CD4-positive, alpha-beta T cell (primary cell): ENCODE results near the gene FILIP1L. TPM values are rescaled to one million over a fixed set of nuclear protein-coding genes. Genes with fewer than 3 reads are reported as not detected.

Experiments used
- ATAC-seq: fragments of 200-7000 bp; cut with Tn5 transposase; one replicate; pipeline ENCODE4 v1.10.0; 2022; ENCODE audit warnings: mild to moderate bottlenecking; ENCODE audit not compliant: poor library complexity
- CTCF ChIA-PET: fragments of 350-600 bp; sonication (Branson Sonifier 250); formaldehyde crosslinking; loops from one replicate; lab custom pipeline; 2021; ENCODE audit warnings: antibody characterized with exemption, inconsistent platforms; lab: Charles Lee
- POLR2A ChIA-PET: fragments of 350-600 bp; sonication (Branson Sonifier 250); formaldehyde crosslinking; loops from one replicate; lab custom pipeline; 2021; ENCODE audit warnings: antibody characterized with exemption, inconsistent platforms; lab: Charles Lee
- DNase-seq, 14 experiments: peaks; one replicate each; pipeline ENCODE4 v3.0.0-alpha.2; 2013 to 2020; ENCODE audit warnings: mixed read lengths in 2 of 14
- H3K27ac ChIP-seq, 2 donors: one replicate each; pipeline versions ENCODE4 v1.5.1 to v1.7.0; 2013; ENCODE audit warnings: low read length in 2 of 2, low read depth in 1 of 2, mild to moderate bottlenecking in 1 of 2
- H3K27me3 ChIP-seq, 2 experiments: 1 replicate in 1 of 2; 2 replicates in 1 of 2; pipeline versions ENCODE4 v1.6.1 to v1.7.0; 2013; ENCODE audit warnings: low read length in 2 of 2, control low read depth in 1 of 2, mild to moderate bottlenecking in 1 of 2, moderate library complexity in 1 of 2; ENCODE audit not compliant: insufficient read depth in 2 of 2, control insufficient read depth in 1 of 2
- H3K36me3 ChIP-seq: one replicate; pipeline ENCODE4 v1.6.1; 2013; ENCODE audit warnings: low read length, control low read depth; ENCODE audit not compliant: insufficient read depth
- H3K4me1 ChIP-seq: one replicate; pipeline ENCODE4 v1.6.1; 2013; ENCODE audit warnings: low read length, control low read depth; ENCODE audit not compliant: insufficient read depth
- H3K4me3 ChIP-seq: one replicate; pipeline ENCODE4 v1.5.1; 2013; ENCODE audit warnings: mild to moderate bottlenecking, low read length, moderate library complexity
- H3K9me3 ChIP-seq, 2 experiments: 1 replicate in 1 of 2; 2 replicates in 1 of 2; pipeline versions ENCODE4 v1.6.1 to v1.7.0; 2013; ENCODE audit warnings: low read length in 2 of 2, mild to moderate bottlenecking in 2 of 2, control low read depth in 1 of 2, moderate library complexity in 1 of 2; ENCODE audit not compliant: control insufficient read depth in 1 of 2, insufficient read depth in 1 of 2
- H3K27ac Mint-ChIP-seq: one replicate; pipeline ENCODE4 v1.8.0; 2020; ENCODE audit warnings: mixed read lengths
- H3K27me3 Mint-ChIP-seq: one replicate; pipeline ENCODE4 v1.8.0; 2021; ENCODE audit warnings: mixed read lengths
- H3K36me3 Mint-ChIP-seq: one replicate; pipeline ENCODE4 v1.8.0; 2021; ENCODE audit warnings: low read depth, mixed read lengths
- H3K4me1 Mint-ChIP-seq: one replicate; pipeline ENCODE4 v1.8.0; 2021; ENCODE audit warnings: low read depth, mixed read lengths
- H3K4me3 Mint-ChIP-seq: one replicate; pipeline ENCODE4 v1.8.0; 2020; ENCODE audit warnings: mild to moderate bottlenecking, mixed read lengths
- H3K9me3 Mint-ChIP-seq: one replicate; pipeline ENCODE4 v1.8.0; 2020; ENCODE audit warnings: mixed read lengths
- CTCF ChIP-seq: fragments of 200-600 bp; IDR thresholded peaks from one replicate; pipeline ENCODE4 v1.8.0; 2022; ENCODE audit warnings: antibody characterized with exemption, mild to moderate bottlenecking
- intact Hi-C, 2 experiments: fragments of 100-400 bp; cut with DNase I in 1 of 2; cut with micrococcal nuclease in 1 of 2; formaldehyde crosslinking; loops; one replicate each; pipeline versions ENCODE4 v1.15.1 to v1.9.0; 2023 to 2025; cut with DNase I, micrococcal nuclease
- total RNA-seq, 174 experiments: library from RNA in 2 of 174; stranded (reverse) in 2 of 174; gene quantifications; one replicate each; pipeline ENCODE4 v1.2.3 and lab custom pipeline; 2021 to 2026

FILIP1L gene
- total RNA-seq, 2 experiments from 2014 or later = 0.08 to 0.28 TPM

GRCh38 chr3:99970198-99970597 is 144.1 kb downstream of the FILIP1L start:
- Histone ChIP-seq H3K4me3 (no peak overlapping the region), H3K27ac (no peak overlapping the region), H3K27me3 (no peaks in the 10 kb centered on the region), H3K36me3 (no peaks in the 10 kb centered on the region), H3K9me3 (no peaks in the 10 kb centered on the region), H3K4me1 (no peaks in the 10 kb centered on the region)
- TF ChIP-seq CTCF = no peak
- Mint-ChIP-seq H3K27ac (no peak overlapping the region), H3K9me3 (no peaks in the 10 kb centered on the region), H3K4me1 (peaks cover 12% of the 10 kb centered on the region), H3K36me3 (peaks cover 6% of the 10 kb centered on the region), H3K4me3 (no peak overlapping the region), H3K27me3 (no peaks in the 10 kb centered on the region)
- ATAC-seq = no peak
- DNase-seq = no peak
- CTCF ChIA-PET = no interaction called here
- intact Hi-C loops = no loop called here
- POLR2A ChIA-PET = no interaction called here

GRCh38 chr3:99969136-99969535 is 145.2 kb downstream of the FILIP1L start:
- Mint-ChIP-seq H3K36me3 (peaks cover 6% of the 10 kb centered on the region), H3K27ac (no peak overlapping the region), H3K27me3 (no peaks in the 10 kb centered on the region), H3K9me3 (no peaks in the 10 kb centered on the region), H3K4me1 (peaks cover 12% of the 10 kb centered on the region), H3K4me3 (no peak overlapping the region)
- DNase-seq (no peak), ATAC-seq (no peak)
- no peaks in the 10 kb centered on the region for H3K36me3 ChIP-seq
- no peaks in the 10 kb centered on the region for H3K27me3 ChIP-seq
- H3K9me3 ChIP-seq = no peaks in the 10 kb centered on the region
- TF ChIP-seq CTCF = no peak
- CTCF ChIA-PET = no interaction called here
- H3K4me1 ChIP-seq = no peaks in the 10 kb centered on the region
- intact Hi-C loops = no loop called here
- POLR2A ChIA-PET = no interaction called here
- no peak overlapping the region for H3K4me3 ChIP-seq
- H3K27ac ChIP-seq = no peak overlapping the region

GRCh38 chr3:99967796-99968195 is 146.5 kb downstream of the FILIP1L start:
- no peak overlapping the region for H3K27ac ChIP-seq
- H3K4me3 Mint-ChIP-seq = no peak overlapping the region
- ATAC-seq = no peak
- H3K4me1 ChIP-seq = no peaks in the 10 kb centered on the region
- H3K36me3 ChIP-seq = no peaks in the 10 kb centered on the region
- H3K27me3 Mint-ChIP-seq = no peaks in the 10 kb centered on the region
- H3K4me1 Mint-ChIP-seq = peaks cover 12% of the 10 kb centered on the region
- peaks cover 13% of the 10 kb centered on the region for H3K36me3 Mint-ChIP-seq
- H3K27me3 ChIP-seq = no peaks in the 10 kb centered on the region
- intact Hi-C loops = no loop called here
- H3K27ac Mint-ChIP-seq = no peak overlapping the region
- DNase-seq = no peak
- no peaks in the 10 kb centered on the region for H3K9me3 ChIP-seq
- H3K9me3 Mint-ChIP-seq = no peaks in the 10 kb centered on the region
- CTCF ChIA-PET = no interaction called here
- no peak overlapping the region for H3K4me3 ChIP-seq
- TF ChIP-seq CTCF = no peak
- POLR2A ChIA-PET = no interaction called here
